HEK293 (cell line): ENCODE results near the gene LRP1.

ENCODE experiments used
- SETDB1 ChIP-seq: IDR thresholded peaks from one replicate; pipeline ENCODE4 v1.6.1; 2017; ENCODE audit warnings: mild to moderate bottlenecking, low read length, moderate library complexity, mixed read lengths; ENCODE audit not compliant: insufficient read length
- TCF7L2 ChIP-seq: IDR thresholded peaks from 2 replicates; pipeline ENCODE4 v1.6.1; 2011; ENCODE audit warnings: low read depth, mild to moderate bottlenecking, inconsistent platforms, low read length, moderate library complexity, borderline replicate concordance
- TRIM28 ChIP-seq: IDR thresholded peaks from 2 replicates; pipeline ENCODE4 v1.6.1; 2011; ENCODE audit warnings: low read length, control low read depth, borderline replicate concordance
- ZBTB8A ChIP-seq: fragments of 450-650 bp; formaldehyde crosslinking; IDR thresholded peaks from 2 replicates; pipeline ENCODE4 v1.5.1; 2016; ENCODE audit warnings: missing biosample characterization, missing genetic modification characterization
- ZFP3 ChIP-seq: fragments of 450-650 bp; formaldehyde crosslinking; IDR thresholded peaks from 2 replicates; pipeline ENCODE4 v1.5.1; 2016; ENCODE audit warnings: low read depth, missing biosample characterization, missing genetic modification characterization
- ZNF23 ChIP-seq: fragments of 450-650 bp; formaldehyde crosslinking; IDR thresholded peaks from 2 replicates; pipeline ENCODE4 v1.5.1; 2016; ENCODE audit warnings: missing biosample characterization, missing genetic modification characterization, borderline replicate concordance
- ZNF274 ChIP-seq, 2 experiments: fragments of 200-500 bp in 1 of 2; fragments of 450-650 bp in 1 of 2; sonication (Bioruptor generic) in 1 of 2; formaldehyde crosslinking in 1 of 2; IDR thresholded peaks; 2 replicates each; pipeline versions ENCODE4 v1.5.1 to v1.6.1; 2014 to 2016; ENCODE audit warnings: borderline replicate concordance in 1 of 2, inconsistent platforms in 1 of 2, low read length in 1 of 2, missing biosample characterization in 1 of 2, missing genetic modification characterization in 1 of 2
- ZNF707 ChIP-seq: fragments of 450-650 bp; formaldehyde crosslinking; IDR thresholded peaks from 2 replicates; pipeline ENCODE4 v1.5.1; 2016; ENCODE audit warnings: missing biosample characterization, missing genetic modification characterization
- TF ChIP-seq, protein P1 (sequence below): fragments of 450-650 bp; formaldehyde crosslinking; IDR thresholded peaks from 2 replicates; pipeline ENCODE4 v1.5.1; 2016; ENCODE audit warnings: missing biosample characterization, missing genetic modification characterization
- TF ChIP-seq, protein P2 (sequence below): fragments of 450-650 bp; formaldehyde crosslinking; optimal IDR thresholded peaks from 2 replicates; pipeline ENCODE3; 2016; ENCODE audit warnings: missing biosample characterization, mild to moderate bottlenecking, missing genetic modification characterization
- TF ChIP-seq, protein P3 (sequence below): fragments of 450-650 bp; formaldehyde crosslinking; IDR thresholded peaks from 2 replicates; pipeline ENCODE4 v1.5.1; 2016; ENCODE audit warnings: missing biosample characterization, missing genetic modification characterization, low read depth

DNA sequence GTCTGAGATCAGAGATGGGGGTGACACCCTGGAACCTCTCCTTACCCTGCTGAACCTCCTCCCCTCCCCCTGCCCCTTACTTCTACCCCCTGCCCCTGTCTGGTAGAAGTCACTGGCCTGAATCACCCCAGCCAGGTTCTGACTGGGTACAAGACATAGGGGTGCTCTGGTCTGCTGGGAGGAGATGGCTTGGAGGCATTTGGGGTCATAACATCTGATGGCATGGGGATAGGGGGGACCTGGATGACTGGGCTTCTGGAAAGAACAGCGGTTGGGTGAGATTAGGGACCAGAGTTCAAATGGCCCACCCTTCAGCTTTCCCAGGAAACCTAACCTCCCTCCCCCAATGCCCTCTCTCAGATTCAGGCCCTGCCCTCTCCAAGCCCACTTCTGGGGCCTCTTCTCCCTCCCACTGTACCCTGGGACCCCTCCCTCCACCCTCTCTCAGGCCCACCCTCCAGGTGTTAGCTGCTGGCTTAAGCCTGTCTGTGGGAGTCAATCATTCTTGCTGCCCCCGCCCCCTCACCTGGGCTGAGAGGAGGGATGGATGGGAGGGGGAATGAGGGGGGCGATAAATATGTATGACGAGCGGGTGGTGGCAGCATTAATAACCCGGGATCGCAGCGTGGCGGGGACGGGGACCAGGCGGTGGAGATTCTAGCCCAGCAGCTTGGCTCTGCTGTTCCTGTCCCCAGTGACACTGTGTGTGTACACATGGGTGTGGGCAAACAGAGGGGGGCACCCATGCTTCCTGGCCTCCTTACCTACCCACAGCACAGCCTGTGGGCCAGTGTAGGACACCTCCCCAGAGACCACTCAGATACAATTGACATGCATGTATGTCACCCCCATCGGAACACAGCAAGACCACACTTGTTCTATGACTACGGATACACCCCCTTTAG lies 94.3 kb downstream of the LRP1 start:
- TF ChIP-seq, protein P1, sequence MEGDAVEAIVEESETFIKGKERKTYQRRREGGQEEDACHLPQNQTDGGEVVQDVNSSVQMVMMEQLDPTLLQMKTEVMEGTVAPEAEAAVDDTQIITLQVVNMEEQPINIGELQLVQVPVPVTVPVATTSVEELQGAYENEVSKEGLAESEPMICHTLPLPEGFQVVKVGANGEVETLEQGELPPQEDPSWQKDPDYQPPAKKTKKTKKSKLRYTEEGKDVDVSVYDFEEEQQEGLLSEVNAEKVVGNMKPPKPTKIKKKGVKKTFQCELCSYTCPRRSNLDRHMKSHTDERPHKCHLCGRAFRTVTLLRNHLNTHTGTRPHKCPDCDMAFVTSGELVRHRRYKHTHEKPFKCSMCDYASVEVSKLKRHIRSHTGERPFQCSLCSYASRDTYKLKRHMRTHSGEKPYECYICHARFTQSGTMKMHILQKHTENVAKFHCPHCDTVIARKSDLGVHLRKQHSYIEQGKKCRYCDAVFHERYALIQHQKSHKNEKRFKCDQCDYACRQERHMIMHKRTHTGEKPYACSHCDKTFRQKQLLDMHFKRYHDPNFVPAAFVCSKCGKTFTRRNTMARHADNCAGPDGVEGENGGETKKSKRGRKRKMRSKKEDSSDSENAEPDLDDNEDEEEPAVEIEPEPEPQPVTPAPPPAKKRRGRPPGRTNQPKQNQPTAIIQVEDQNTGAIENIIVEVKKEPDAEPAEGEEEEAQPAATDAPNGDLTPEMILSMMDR: no peak
- no peak for TF ChIP-seq ZNF707
- TF ChIP-seq ZNF23 (tag by site-specific recombination): no peak
- TF ChIP-seq ZNF274 (IDR thresholded peaks at IDR 0.05; ENCODE audit: low read length): no peak
- TF ChIP-seq ZNF274 (tag by site-specific recombination; IDR thresholded peaks at IDR 0.05; ENCODE audit: borderline replicate concordance): no peak
- TF ChIP-seq TRIM28: no peak
- TF ChIP-seq ZBTB8A (tag by site-specific recombination): no peak
- TF ChIP-seq, protein P2, sequence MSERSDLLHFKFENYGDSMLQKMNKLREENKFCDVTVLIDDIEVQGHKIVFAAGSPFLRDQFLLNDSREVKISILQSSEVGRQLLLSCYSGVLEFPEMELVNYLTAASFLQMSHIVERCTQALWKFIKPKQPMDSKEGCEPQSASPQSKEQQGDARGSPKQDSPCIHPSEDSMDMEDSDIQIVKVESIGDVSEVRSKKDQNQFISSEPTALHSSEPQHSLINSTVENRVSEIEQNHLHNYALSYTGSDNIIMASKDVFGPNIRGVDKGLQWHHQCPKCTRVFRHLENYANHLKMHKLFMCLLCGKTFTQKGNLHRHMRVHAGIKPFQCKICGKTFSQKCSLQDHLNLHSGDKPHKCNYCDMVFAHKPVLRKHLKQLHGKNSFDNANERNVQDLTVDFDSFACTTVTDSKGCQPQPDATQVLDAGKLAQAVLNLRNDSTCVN (tag by site-specific recombination): no peak
- TF ChIP-seq ZFP3 (tag by site-specific recombination): no peak
- TF ChIP-seq TCF7L2: no peak
- TF ChIP-seq, protein P3, sequence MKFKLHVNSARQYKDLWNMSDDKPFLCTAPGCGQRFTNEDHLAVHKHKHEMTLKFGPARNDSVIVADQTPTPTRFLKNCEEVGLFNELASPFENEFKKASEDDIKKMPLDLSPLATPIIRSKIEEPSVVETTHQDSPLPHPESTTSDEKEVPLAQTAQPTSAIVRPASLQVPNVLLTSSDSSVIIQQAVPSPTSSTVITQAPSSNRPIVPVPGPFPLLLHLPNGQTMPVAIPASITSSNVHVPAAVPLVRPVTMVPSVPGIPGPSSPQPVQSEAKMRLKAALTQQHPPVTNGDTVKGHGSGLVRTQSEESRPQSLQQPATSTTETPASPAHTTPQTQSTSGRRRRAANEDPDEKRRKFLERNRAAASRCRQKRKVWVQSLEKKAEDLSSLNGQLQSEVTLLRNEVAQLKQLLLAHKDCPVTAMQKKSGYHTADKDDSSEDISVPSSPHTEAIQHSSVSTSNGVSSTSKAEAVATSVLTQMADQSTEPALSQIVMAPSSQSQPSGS: no peak
- no peak for TF ChIP-seq SETDB1
